CD14-positive monocyte (primary cell): ENCODE measurements around the gene TEX19. TPM values are rescaled to one million over a fixed set of nuclear protein-coding genes. Genes with fewer than 3 reads are reported as not detected.

Experiments
- DNase-seq, 3 donors: peaks; one replicate each; pipeline ENCODE4 v3.0.0-alpha.2; 2011 to 2022
- H2AFZ ChIP-seq: 2 replicates; pipeline ENCODE4 v1.6.0; 2012; ENCODE audit warnings: mild to moderate bottlenecking, low read depth, low read length, inconsistent platforms; ENCODE audit not compliant: insufficient read depth, poor library complexity, severe bottlenecking
- H3K27ac ChIP-seq, 2 donors: 1 replicate in 1 of 2; 2 replicates in 1 of 2; pipeline ENCODE4 v1.5.1; 2012 to 2013; ENCODE audit warnings: low read length in 2 of 2, control low read depth in 1 of 2, inconsistent platforms in 1 of 2, low read depth in 1 of 2, mild to moderate bottlenecking in 1 of 2
- H3K27me3 ChIP-seq, 2 donors: one replicate each; pipeline versions ENCODE4 v1.6.0 to v1.6.1; 2011 to 2013; ENCODE audit warnings: low read length in 2 of 2; ENCODE audit not compliant: control insufficient read depth in 2 of 2, insufficient read depth in 2 of 2
- H3K36me3 ChIP-seq, 2 donors: replicated peaks in 1 of 2; 1 replicate in 1 of 2; 2 replicates in 1 of 2; pipeline versions ENCODE4 v1.5.1 to v1.6.1; 2012 to 2013; ENCODE audit warnings: low read length in 2 of 2, control low read depth in 1 of 2, inconsistent platforms in 1 of 2, mild to moderate bottlenecking in 1 of 2; ENCODE audit not compliant: insufficient read depth in 2 of 2, control insufficient read depth in 1 of 2
- H3K4me1 ChIP-seq, 2 donors: 1 replicate in 1 of 2; 2 replicates in 1 of 2; pipeline versions ENCODE4 v1.5.1 to v1.6.1; 2012 to 2013; ENCODE audit warnings: low read length in 2 of 2, control low read depth in 1 of 2, inconsistent platforms in 1 of 2, mild to moderate bottlenecking in 1 of 2, moderate library complexity in 1 of 2; ENCODE audit not compliant: insufficient read depth in 2 of 2, control insufficient read depth in 1 of 2
- H3K4me2 ChIP-seq: replicated peaks from 2 replicates; pipeline ENCODE3; 2012; ENCODE audit warnings: low read length, moderate library complexity, mild to moderate bottlenecking; ENCODE audit not compliant: poor library complexity, severe bottlenecking; ENCODE audit errors: extremely low read depth
- H3K4me3 ChIP-seq, 3 experiments: fragments of 200-600 bp in 1 of 3; sonication (generic) in 1 of 3; replicated peaks in 1 of 3; 1 replicate in 2 of 3; 2 replicates in 1 of 3; pipeline ENCODE4 v1.5.1; 2011 to 2013; ENCODE audit warnings: low read length in 3 of 3, mild to moderate bottlenecking in 3 of 3, control low read depth in 2 of 3, low read depth in 2 of 3, inconsistent platforms in 1 of 3, moderate library complexity in 1 of 3
- H3K79me2 ChIP-seq: 2 replicates; pipeline ENCODE4 v1.6.0; 2012; ENCODE audit warnings: mild to moderate bottlenecking, control low read depth, inconsistent platforms, low read length, moderate library complexity; ENCODE audit not compliant: insufficient read depth
- H3K9ac ChIP-seq: 2 replicates; pipeline ENCODE4 v1.6.0; 2017; ENCODE audit warnings: low read length, mild to moderate bottlenecking; ENCODE audit not compliant: insufficient read depth, poor library complexity, severe bottlenecking
- H3K9me3 ChIP-seq, 2 donors: replicated peaks in 1 of 2; 1 replicate in 1 of 2; 2 replicates in 1 of 2; pipeline versions ENCODE4 v1.5.1 to v1.6.1; 2012 to 2013; ENCODE audit warnings: low read length in 2 of 2, control low read depth in 1 of 2; ENCODE audit not compliant: control insufficient read depth in 1 of 2, insufficient read depth in 1 of 2
- H4K20me1 ChIP-seq: 2 replicates; pipeline ENCODE4 v1.6.0; 2012; ENCODE audit warnings: mild to moderate bottlenecking, low read length, control low read depth, moderate library complexity; ENCODE audit not compliant: insufficient read depth
- H3K27ac Mint-ChIP-seq, 7 donors: one replicate each; pipeline ENCODE4 v1.8.0; 2020; ENCODE audit warnings: mild to moderate bottlenecking in 7 of 7, mixed read lengths in 7 of 7, moderate library complexity in 6 of 7, inconsistent platforms in 2 of 7
- H3K27me3 Mint-ChIP-seq, 3 donors: one replicate each; pipeline ENCODE4 v1.8.0; 2021 to 2022; ENCODE audit warnings: low read depth in 3 of 3, mild to moderate bottlenecking in 3 of 3, mixed read lengths in 3 of 3, moderate library complexity in 3 of 3, inconsistent platforms in 1 of 3
- H3K36me3 Mint-ChIP-seq, 2 donors: one replicate each; pipeline ENCODE4 v1.8.0; 2020; ENCODE audit warnings: mixed read lengths in 2 of 2, inconsistent platforms in 1 of 2, mild to moderate bottlenecking in 1 of 2
- H3K4me1 Mint-ChIP-seq: one replicate; pipeline ENCODE4 v1.8.0; 2020; ENCODE audit warnings: mild to moderate bottlenecking, mixed read lengths
- H3K4me3 Mint-ChIP-seq, 2 donors: one replicate each; pipeline ENCODE4 v1.8.0; 2020; ENCODE audit warnings: mild to moderate bottlenecking in 2 of 2, mixed read lengths in 2 of 2, moderate library complexity in 1 of 2
- H3K9me3 Mint-ChIP-seq, 7 donors: one replicate each; pipeline ENCODE4 v1.8.0; 2020 to 2022; ENCODE audit warnings: mixed read lengths in 7 of 7, mild to moderate bottlenecking in 6 of 7, moderate library complexity in 6 of 7, inconsistent platforms in 2 of 7
- WGBS: methylation state at CpG from one replicate; pipeline ENCODE4 v1.1.5; 2013; ENCODE audit warnings: missing lambda C conversion rate; ENCODE audit not compliant: insufficient coverage; 5-methylcytosine and 5-hydroxymethylcytosine counted together
- intact Hi-C, 2 donors: fragments of 100-400 bp; cut with micrococcal nuclease; formaldehyde crosslinking; loops; one replicate each; pipeline versions ENCODE4 v1.15.0 to v1.15.1; 2023
- polyA plus RNA-seq, 3 donors: library from polyadenylated mRNA; depleted of rRNA in 1 of 3; unstranded in 2 of 3; stranded (reverse) in 1 of 3; fragments of 300-500 nt in 2 of 3; fragments of >200 nt in 1 of 3; fragmentation: Illumina TruSeq in 2 of 3; gene quantifications; 1 replicate in 2 of 3; 2 replicates in 1 of 3; pipeline ENCODE4 v1.2.3, GENCODE V29; 2012 to 2021
- TF ChIP-seq, protein P1 (sequence below): fragments of 200-600 bp; IDR thresholded peaks from one replicate; pipeline ENCODE4 v1.8.0; 2022; ENCODE audit warnings: antibody characterized with exemption, mild to moderate bottlenecking

TEX19 gene
- polyA plus RNA-seq, 3 donors, result not detected

DNA sequence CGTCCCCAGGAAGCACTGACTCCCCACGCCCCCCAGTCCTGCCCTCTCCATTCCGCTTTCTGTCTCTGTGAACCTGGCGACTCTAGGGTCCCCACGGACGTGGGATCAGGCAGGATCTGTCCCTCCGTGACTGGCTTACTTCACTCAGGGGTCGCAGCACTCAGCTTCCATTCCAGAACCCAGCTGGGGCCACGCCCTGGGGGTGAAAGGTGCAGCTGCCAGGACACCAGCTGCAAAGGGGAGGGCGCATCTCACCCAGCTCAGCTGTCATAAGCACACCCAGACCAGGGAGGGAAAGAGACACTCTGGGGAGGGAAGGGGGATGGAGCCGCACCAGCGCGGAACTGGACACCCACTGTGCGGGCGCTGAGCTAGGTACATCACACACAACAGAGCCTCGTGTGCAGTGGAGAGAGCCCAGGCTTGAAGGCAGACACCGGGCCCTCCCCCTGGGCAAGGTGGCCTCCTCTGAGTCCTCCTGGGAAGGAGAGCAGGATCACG lies 40.6 kb downstream of the TEX19 start:
- Histone ChIP-seq H4K20me1 (no peaks in the 10 kb centered on the region), H3K4me1 (peaks cover 28 to 30% of the 10 kb centered on the region in 2 donors), H3K9me3 (no peaks in the 10 kb centered on the region), H3K27me3 (no peaks in the 10 kb centered on the region), H3K4me2 (peak overlapping the region; percentile 74), H3K79me2 (no peaks in the 10 kb centered on the region), H3K27ac (no peak overlapping the region), H3K36me3 (peaks cover 13 to 15% of the 10 kb centered on the region in 2 donors), H2AFZ (no peak overlapping the region), H3K9ac (peak overlapping the region; percentile 0), H3K4me3 (peak overlapping the region in 1 of 3 experiments; percentile 66)
- DNase-seq, result no peak
- intact Hi-C loops, result no loop called here
- 68% methylated on average over 7 of the region's 18 CpGs for WGBS
- peaks cover 1 to 6% (median 3%) of the 10 kb centered on the region in 3 donors for H3K27me3 Mint-ChIP-seq
- H3K36me3 Mint-ChIP-seq, result peaks cover 22 to 49% of the 10 kb centered on the region in 2 donors
- H3K4me1 Mint-ChIP-seq, result peaks cover 27% of the 10 kb centered on the region
- peak overlapping the region in 1 of 2 donors; percentile 94 for H3K4me3 Mint-ChIP-seq
- H3K9me3 Mint-ChIP-seq, result no peaks in the 10 kb centered on the region
- peak overlapping the region in 2 of 7 donors; percentile 13 to 40 for H3K27ac Mint-ChIP-seq
- TF ChIP-seq, protein P1, sequence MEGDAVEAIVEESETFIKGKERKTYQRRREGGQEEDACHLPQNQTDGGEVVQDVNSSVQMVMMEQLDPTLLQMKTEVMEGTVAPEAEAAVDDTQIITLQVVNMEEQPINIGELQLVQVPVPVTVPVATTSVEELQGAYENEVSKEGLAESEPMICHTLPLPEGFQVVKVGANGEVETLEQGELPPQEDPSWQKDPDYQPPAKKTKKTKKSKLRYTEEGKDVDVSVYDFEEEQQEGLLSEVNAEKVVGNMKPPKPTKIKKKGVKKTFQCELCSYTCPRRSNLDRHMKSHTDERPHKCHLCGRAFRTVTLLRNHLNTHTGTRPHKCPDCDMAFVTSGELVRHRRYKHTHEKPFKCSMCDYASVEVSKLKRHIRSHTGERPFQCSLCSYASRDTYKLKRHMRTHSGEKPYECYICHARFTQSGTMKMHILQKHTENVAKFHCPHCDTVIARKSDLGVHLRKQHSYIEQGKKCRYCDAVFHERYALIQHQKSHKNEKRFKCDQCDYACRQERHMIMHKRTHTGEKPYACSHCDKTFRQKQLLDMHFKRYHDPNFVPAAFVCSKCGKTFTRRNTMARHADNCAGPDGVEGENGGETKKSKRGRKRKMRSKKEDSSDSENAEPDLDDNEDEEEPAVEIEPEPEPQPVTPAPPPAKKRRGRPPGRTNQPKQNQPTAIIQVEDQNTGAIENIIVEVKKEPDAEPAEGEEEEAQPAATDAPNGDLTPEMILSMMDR, result no peak

DNA sequence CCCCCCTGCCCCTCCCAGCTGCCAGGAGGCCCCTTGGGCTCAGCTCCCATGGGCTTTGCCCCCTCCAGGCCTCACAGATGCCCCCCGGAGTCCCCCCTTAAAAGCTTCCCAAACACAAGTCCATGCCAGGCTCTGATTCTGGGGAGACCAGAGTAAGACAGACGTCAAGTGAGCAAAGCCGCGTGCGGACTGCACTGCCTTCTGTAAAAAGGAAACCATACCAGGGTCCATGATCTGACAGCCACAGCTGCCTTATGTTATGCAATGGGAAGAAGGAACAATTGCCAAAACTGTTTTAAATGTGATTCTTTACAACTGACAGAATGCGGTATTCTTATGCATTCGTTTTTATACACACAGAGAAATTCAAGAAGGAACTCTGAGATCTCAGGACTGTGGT lies 41.2 kb downstream of the TEX19 start:
- Mint-ChIP-seq H3K27ac (peak overlapping the region in 4 of 7 donors; percentile 13 to 68 (median 34)), H3K4me1 (peaks cover 27% of the 10 kb centered on the region), H3K36me3 (peaks cover 23 to 50% of the 10 kb centered on the region in 2 donors), H3K4me3 (peak overlapping the region; percentile 34 to 94), H3K27me3 (peaks cover 1 to 6% (median 3%) of the 10 kb centered on the region in 3 donors), H3K9me3 (no peaks in the 10 kb centered on the region)
- Histone ChIP-seq H3K4me3 (peak overlapping the region in 2 of 3 experiments; percentile 22 to 66), H3K9me3 (no peaks in the 10 kb centered on the region), H3K27ac (peak overlapping the region; percentile 20 to 66), H3K4me2 (peak overlapping the region; percentile 74), H3K9ac (no peak overlapping the region), H3K79me2 (no peaks in the 10 kb centered on the region), H3K27me3 (no peaks in the 10 kb centered on the region), H3K36me3 (peaks cover 13 to 19% of the 10 kb centered on the region in 2 donors), H4K20me1 (no peaks in the 10 kb centered on the region), H3K4me1 (peaks cover 28 to 30% of the 10 kb centered on the region in 2 donors), H2AFZ (peak overlapping the region; percentile 33)
- intact Hi-C loops, result no loop called here
- WGBS, result 0% methylated on average over 1 of the region's 7 CpGs
- TF ChIP-seq, protein P1, result no peak
- DNase-seq, result peak; percentile 30 to 71 (median 48)
